ENCODE measurements around the gene KICS2. TPM values are rescaled to one million over a fixed set of nuclear protein-coding genes. Genes with fewer than 3 reads are reported as not detected.
A peak's percentile ranks its signal among the peaks of the same experiment; 100 is the strongest.

KICS2 gene
- polyA plus RNA-seq, 2 donors: 3.5 to 4.1 TPM

GRCh38 chr12:64184216-64184615 lies 37.9 kb downstream of the KICS2 start:
- no peak overlapping the region for H3K4me3 ChIP-seq (ENCODE audit: low read depth in 1 of 2, low read length in 2 of 2)
- WGBS, 2 donors: 93 to 97% methylated on average over 1 of the region's 1 CpG

GRCh38 chr12:64181430-64182291 lies 40.4 kb downstream of the KICS2 start:
- Histone ChIP-seq H3K36me3 (ENCODE audit: control insufficient read depth in 2 of 2, insufficient read depth in 2 of 2, low read length in 1 of 2) (no peaks in the 10 kb centered on the region), H3K9me3 (ENCODE audit: control insufficient read depth in 2 of 2, insufficient read depth in 1 of 2, low read depth in 1 of 2, low read length in 1 of 2) (no peaks in the 10 kb centered on the region), H3K27me3 (ENCODE audit: control insufficient read depth in 1 of 2, insufficient read depth in 2 of 2, low read length in 2 of 2) (no peaks in the 10 kb centered on the region), H3K4me1 (ENCODE audit: control insufficient read depth in 2 of 2, insufficient read depth in 2 of 2, low read length in 1 of 2) (no peaks in the 10 kb centered on the region), H3K4me3 (ENCODE audit: low read depth in 1 of 2, low read length in 2 of 2) (no peak overlapping the region), H3K27ac (ENCODE audit: low read depth in 2 of 2, low read length in 1 of 2) (peak overlapping the region; percentile 60 to 65)
- 27 to 40% methylated on average over 3 of the region's 3 CpGs for WGBS, 2 donors

More at GRCh38 chr12:64184216-64184615, 37.9 kb downstream of the KICS2 start:
- H3K9me3 ChIP-seq (ENCODE audit: control insufficient read depth in 2 of 2, insufficient read depth in 1 of 2, low read depth in 1 of 2, low read length in 1 of 2): no peaks in the 10 kb centered on the region
- no peaks in the 10 kb centered on the region for H3K27me3 ChIP-seq (ENCODE audit: control insufficient read depth in 1 of 2, insufficient read depth in 2 of 2, low read length in 2 of 2)
- H3K4me1 ChIP-seq (ENCODE audit: control insufficient read depth in 2 of 2, insufficient read depth in 2 of 2, low read length in 1 of 2): peaks cover 0 to 2% of the 10 kb centered on the region in 2 donors
- no peaks in the 10 kb centered on the region for H3K36me3 ChIP-seq (ENCODE audit: control insufficient read depth in 2 of 2, insufficient read depth in 2 of 2, low read length in 1 of 2)
- no peak overlapping the region for H3K27ac ChIP-seq (ENCODE audit: low read depth in 2 of 2, low read length in 1 of 2)

GRCh38 chr12:64180951-64181350 lies 41.1 kb downstream of the KICS2 start:
- Histone ChIP-seq H3K36me3 (ENCODE audit: control insufficient read depth in 2 of 2, insufficient read depth in 2 of 2, low read length in 1 of 2) (no peaks in the 10 kb centered on the region), H3K4me3 (ENCODE audit: low read depth in 1 of 2, low read length in 2 of 2) (no peak overlapping the region), H3K4me1 (ENCODE audit: control insufficient read depth in 2 of 2, insufficient read depth in 2 of 2, low read length in 1 of 2) (no peaks in the 10 kb centered on the region), H3K27ac (ENCODE audit: low read depth in 2 of 2, low read length in 1 of 2) (peak overlapping the region; percentile 30 to 57), H3K9me3 (ENCODE audit: control insufficient read depth in 2 of 2, insufficient read depth in 1 of 2, low read depth in 1 of 2, low read length in 1 of 2) (no peaks in the 10 kb centered on the region), H3K27me3 (ENCODE audit: control insufficient read depth in 1 of 2, insufficient read depth in 2 of 2, low read length in 2 of 2) (no peaks in the 10 kb centered on the region)
- WGBS, 2 donors: 44 to 68% methylated on average over 5 of the region's 5 CpGs

GRCh38 chr12:64178122-64178521 lies 44.0 kb downstream of the KICS2 start:
- Histone ChIP-seq H3K27me3 (ENCODE audit: control insufficient read depth in 1 of 2, insufficient read depth in 2 of 2, low read length in 2 of 2) (no peaks in the 10 kb centered on the region), H3K27ac (ENCODE audit: low read depth in 2 of 2, low read length in 1 of 2) (no peak overlapping the region), H3K9me3 (ENCODE audit: control insufficient read depth in 2 of 2, insufficient read depth in 1 of 2, low read depth in 1 of 2, low read length in 1 of 2) (no peaks in the 10 kb centered on the region), H3K4me1 (ENCODE audit: control insufficient read depth in 2 of 2, insufficient read depth in 2 of 2, low read length in 1 of 2) (no peaks in the 10 kb centered on the region), H3K36me3 (ENCODE audit: control insufficient read depth in 2 of 2, insufficient read depth in 2 of 2, low read length in 1 of 2) (no peaks in the 10 kb centered on the region), H3K4me3 (ENCODE audit: low read depth in 1 of 2, low read length in 2 of 2) (no peak overlapping the region)
- WGBS, 2 donors: 57 to 71% methylated on average over 1 of the region's 1 CpG

- WGBS, 2 donors: 76 to 78% methylated on average over 7 of the region's 7 CpGs
These were observed 45.1 kb downstream of the KICS2 start for GRCh38 chr12:64177001-64177400.

GRCh38 chr12:64175254-64175945 lies 46.7 kb downstream of the KICS2 start:
- no peaks in the 10 kb centered on the region for H3K36me3 ChIP-seq (ENCODE audit: control insufficient read depth in 2 of 2, insufficient read depth in 2 of 2, low read length in 1 of 2)
- WGBS, 2 donors: 74 to 79% methylated on average over 2 of the region's 2 CpGs
- no peak overlapping the region for H3K4me3 ChIP-seq (ENCODE audit: low read depth in 1 of 2, low read length in 2 of 2)
- no peaks in the 10 kb centered on the region for H3K27me3 ChIP-seq (ENCODE audit: control insufficient read depth in 1 of 2, insufficient read depth in 2 of 2, low read length in 2 of 2)
- no peak overlapping the region for H3K27ac ChIP-seq (ENCODE audit: low read depth in 2 of 2, low read length in 1 of 2)
- H3K9me3 ChIP-seq (ENCODE audit: control insufficient read depth in 2 of 2, insufficient read depth in 1 of 2, low read depth in 1 of 2, low read length in 1 of 2): no peaks in the 10 kb centered on the region
- H3K4me1 ChIP-seq (ENCODE audit: control insufficient read depth in 2 of 2, insufficient read depth in 2 of 2, low read length in 1 of 2): no peaks in the 10 kb centered on the region

More at GRCh38 chr12:64177001-64177400, 45.1 kb downstream of the KICS2 start:
- H3K27me3 ChIP-seq (ENCODE audit: control insufficient read depth in 1 of 2, insufficient read depth in 2 of 2, low read length in 2 of 2): no peaks in the 10 kb centered on the region
- no peaks in the 10 kb centered on the region for H3K4me1 ChIP-seq (ENCODE audit: control insufficient read depth in 2 of 2, insufficient read depth in 2 of 2, low read length in 1 of 2)
- H3K4me3 ChIP-seq (ENCODE audit: low read depth in 1 of 2, low read length in 2 of 2): no peak overlapping the region
- no peaks in the 10 kb centered on the region for H3K9me3 ChIP-seq (ENCODE audit: control insufficient read depth in 2 of 2, insufficient read depth in 1 of 2, low read depth in 1 of 2, low read length in 1 of 2)
- no peak overlapping the region for H3K27ac ChIP-seq (ENCODE audit: low read depth in 2 of 2, low read length in 1 of 2)
- no peaks in the 10 kb centered on the region for H3K36me3 ChIP-seq (ENCODE audit: control insufficient read depth in 2 of 2, insufficient read depth in 2 of 2, low read length in 1 of 2)

- H3K27me3 ChIP-seq (ENCODE audit: control insufficient read depth in 1 of 2, insufficient read depth in 2 of 2, low read length in 2 of 2): no peaks in the 10 kb centered on the region
- 84 to 94% methylated on average over 3 of the region's 3 CpGs for WGBS, 2 donors
- H3K27ac ChIP-seq (ENCODE audit: low read depth in 2 of 2, low read length in 1 of 2): no peak overlapping the region
- no peaks in the 10 kb centered on the region for H3K36me3 ChIP-seq (ENCODE audit: control insufficient read depth in 2 of 2, insufficient read depth in 2 of 2, low read length in 1 of 2)
- H3K4me3 ChIP-seq (ENCODE audit: low read depth in 1 of 2, low read length in 2 of 2): no peak overlapping the region
- no peaks in the 10 kb centered on the region for H3K9me3 ChIP-seq (ENCODE audit: control insufficient read depth in 2 of 2, insufficient read depth in 1 of 2, low read depth in 1 of 2, low read length in 1 of 2)
- no peaks in the 10 kb centered on the region for H3K4me1 ChIP-seq (ENCODE audit: control insufficient read depth in 2 of 2, insufficient read depth in 2 of 2, low read length in 1 of 2)
These were observed 48.6 kb downstream of the KICS2 start for GRCh38 chr12:64173456-64173855.

Other genes starting within 250 kb of the KICS2 start
- gene C12orf56, start 168.5 kb upstream of the KICS2 start, polyA plus RNA-seq: 1 to 10 TPM; 2.9 to 8.0 TPM
- 10 to 100 TPM; 14.2 to 19.0 TPM for gene XPOT, start 182.1 kb upstream of the KICS2 start, polyA plus RNA-seq
- gene TBK1, start 229.8 kb upstream of the KICS2 start, polyA plus RNA-seq: 10 to 100 TPM; 10.1 to 11.7 TPM

All from esophagus (tissue), 2 donors.